ENCODE results near the gene SCNN1G. TPM values are rescaled to one million over a fixed set of nuclear protein-coding genes. Genes with fewer than 3 reads are reported as not detected.

The SCNN1G gene
- total RNA-seq, 1 donor = not detected

- Histone ChIP-seq H3K79me2 (ENCODE audit: insufficient read depth, low read length) (no peaks in the 10 kb centered on the region), H3K4me2 (ENCODE audit: insufficient read depth, low read length) (no peak overlapping the region), H3K36me3 (ENCODE audit: insufficient read depth, low read length) (no peaks in the 10 kb centered on the region), H3K9me3 (ENCODE audit: low read depth, low read length) (no peaks in the 10 kb centered on the region), H3K27me3 (ENCODE audit: insufficient read depth, low read length) (peaks cover 11% of the 10 kb centered on the region), H3K4me3 (ENCODE audit: insufficient read depth, low read length) (no peak overlapping the region), H3K27ac (ENCODE audit: low read depth, low read length) (no peak overlapping the region), H2AFZ (ENCODE audit: low read length) (no peak overlapping the region), H4K20me1 (ENCODE audit: insufficient read depth, low read length) (no peaks in the 10 kb centered on the region), H3K4me1 (ENCODE audit: insufficient read depth, low read length) (no peaks in the 10 kb centered on the region)
- TF ChIP-seq, protein P1, sequence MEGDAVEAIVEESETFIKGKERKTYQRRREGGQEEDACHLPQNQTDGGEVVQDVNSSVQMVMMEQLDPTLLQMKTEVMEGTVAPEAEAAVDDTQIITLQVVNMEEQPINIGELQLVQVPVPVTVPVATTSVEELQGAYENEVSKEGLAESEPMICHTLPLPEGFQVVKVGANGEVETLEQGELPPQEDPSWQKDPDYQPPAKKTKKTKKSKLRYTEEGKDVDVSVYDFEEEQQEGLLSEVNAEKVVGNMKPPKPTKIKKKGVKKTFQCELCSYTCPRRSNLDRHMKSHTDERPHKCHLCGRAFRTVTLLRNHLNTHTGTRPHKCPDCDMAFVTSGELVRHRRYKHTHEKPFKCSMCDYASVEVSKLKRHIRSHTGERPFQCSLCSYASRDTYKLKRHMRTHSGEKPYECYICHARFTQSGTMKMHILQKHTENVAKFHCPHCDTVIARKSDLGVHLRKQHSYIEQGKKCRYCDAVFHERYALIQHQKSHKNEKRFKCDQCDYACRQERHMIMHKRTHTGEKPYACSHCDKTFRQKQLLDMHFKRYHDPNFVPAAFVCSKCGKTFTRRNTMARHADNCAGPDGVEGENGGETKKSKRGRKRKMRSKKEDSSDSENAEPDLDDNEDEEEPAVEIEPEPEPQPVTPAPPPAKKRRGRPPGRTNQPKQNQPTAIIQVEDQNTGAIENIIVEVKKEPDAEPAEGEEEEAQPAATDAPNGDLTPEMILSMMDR (IDR thresholded peaks at IDR 0.05; ENCODE audit: extremely low read depth, low read depth, low read length) = no peak
- no peak for DNase-seq (ENCODE audit: insufficient read length, low spot score, missing footprints)
Observed at GRCh38 chr16:23206986-23207385, 24.4 kb downstream of the SCNN1G start.

DNA sequence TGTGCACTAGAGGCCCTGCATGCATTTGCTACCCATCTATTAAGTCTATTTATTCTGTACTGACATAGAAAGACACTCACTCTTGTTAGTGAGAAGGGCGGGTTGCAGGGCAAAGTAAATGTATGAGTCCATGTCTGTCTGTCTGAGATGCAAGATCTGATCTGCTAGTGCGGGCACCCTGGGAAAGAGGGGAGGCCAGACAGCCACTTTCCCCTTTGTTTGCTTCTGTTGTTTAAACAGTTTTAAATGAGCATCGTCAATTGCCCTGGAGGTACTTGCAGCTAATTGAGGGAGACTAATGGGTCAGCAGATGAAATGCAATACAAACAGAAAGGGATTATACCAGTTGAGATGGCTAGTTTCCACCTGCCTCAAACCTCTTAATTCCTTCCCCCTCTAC, 24.9 kb downstream of the SCNN1G start:
- H3K79me2 ChIP-seq (ENCODE audit: insufficient read depth, low read length) = no peaks in the 10 kb centered on the region
- TF ChIP-seq, protein P1 (IDR thresholded peaks at IDR 0.05; ENCODE audit: extremely low read depth, low read depth, low read length) = no peak
- no peaks in the 10 kb centered on the region for H3K4me1 ChIP-seq (ENCODE audit: insufficient read depth, low read length)
- H3K36me3 ChIP-seq (ENCODE audit: insufficient read depth, low read length) = no peaks in the 10 kb centered on the region
- no peaks in the 10 kb centered on the region for H4K20me1 ChIP-seq (ENCODE audit: insufficient read depth, low read length)
- no peak overlapping the region for H3K4me3 ChIP-seq (ENCODE audit: insufficient read depth, low read length)
- no peak for DNase-seq (ENCODE audit: insufficient read length, low spot score, missing footprints)
- no peaks in the 10 kb centered on the region for H3K9me3 ChIP-seq (ENCODE audit: low read depth, low read length)
- no peak overlapping the region for H3K27ac ChIP-seq (ENCODE audit: low read depth, low read length)
- peaks cover 11% of the 10 kb centered on the region for H3K27me3 ChIP-seq (ENCODE audit: insufficient read depth, low read length)
- no peak overlapping the region for H2AFZ ChIP-seq (ENCODE audit: low read length)
- no peak overlapping the region for H3K4me2 ChIP-seq (ENCODE audit: insufficient read depth, low read length)

- no peaks in the 10 kb centered on the region for H4K20me1 ChIP-seq (ENCODE audit: insufficient read depth, low read length)
- H2AFZ ChIP-seq (ENCODE audit: low read length) = no peak overlapping the region
- H3K9me3 ChIP-seq (ENCODE audit: low read depth, low read length) = no peaks in the 10 kb centered on the region
- no peaks in the 10 kb centered on the region for H3K36me3 ChIP-seq (ENCODE audit: insufficient read depth, low read length)
- no peaks in the 10 kb centered on the region for H3K79me2 ChIP-seq (ENCODE audit: insufficient read depth, low read length)
- H3K4me1 ChIP-seq (ENCODE audit: insufficient read depth, low read length) = no peaks in the 10 kb centered on the region
- H3K27me3 ChIP-seq (ENCODE audit: insufficient read depth, low read length) = peaks cover 11% of the 10 kb centered on the region
- no peak overlapping the region for H3K4me2 ChIP-seq (ENCODE audit: insufficient read depth, low read length)
- DNase-seq (ENCODE audit: insufficient read length, low spot score, missing footprints) = no peak
- no peak overlapping the region for H3K4me3 ChIP-seq (ENCODE audit: insufficient read depth, low read length)
- no peak overlapping the region for H3K27ac ChIP-seq (ENCODE audit: low read depth, low read length)
- TF ChIP-seq, protein P1 (IDR thresholded peaks at IDR 0.05; ENCODE audit: extremely low read depth, low read depth, low read length) = no peak
Observed at GRCh38 chr16:23209606-23210005, 27.1 kb downstream of the SCNN1G start.

DNA sequence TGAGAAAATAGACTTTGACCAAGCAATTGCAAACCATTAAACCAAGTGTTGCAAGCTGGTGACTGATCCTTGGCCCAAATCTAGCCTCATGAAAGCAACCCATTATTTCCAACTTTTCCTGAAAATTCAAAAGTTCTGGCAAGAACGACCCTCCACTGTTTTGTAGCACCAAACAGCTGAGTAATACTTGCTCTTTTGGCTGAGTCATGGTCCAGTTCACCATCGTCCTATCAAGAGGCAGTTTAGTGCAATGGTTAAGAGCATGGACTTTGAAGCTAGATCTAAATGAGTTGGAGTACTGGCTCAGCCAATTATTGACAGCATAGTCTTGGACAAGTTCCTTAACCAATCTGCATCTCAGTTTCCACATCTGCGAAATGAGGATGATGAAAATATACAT, 31.3 kb downstream of the SCNN1G start:
- no peaks in the 10 kb centered on the region for H4K20me1 ChIP-seq (ENCODE audit: insufficient read depth, low read length)
- no peaks in the 10 kb centered on the region for H3K9me3 ChIP-seq (ENCODE audit: low read depth, low read length)
- H3K79me2 ChIP-seq (ENCODE audit: insufficient read depth, low read length) = no peaks in the 10 kb centered on the region
- H3K36me3 ChIP-seq (ENCODE audit: insufficient read depth, low read length) = no peaks in the 10 kb centered on the region
- TF ChIP-seq, protein P1 (IDR thresholded peaks at IDR 0.05; ENCODE audit: extremely low read depth, low read depth, low read length) = no peak
- no peak overlapping the region for H2AFZ ChIP-seq (ENCODE audit: low read length)
- H3K4me3 ChIP-seq (ENCODE audit: insufficient read depth, low read length) = no peak overlapping the region
- no peaks in the 10 kb centered on the region for H3K4me1 ChIP-seq (ENCODE audit: insufficient read depth, low read length)
- DNase-seq (ENCODE audit: insufficient read length, low spot score, missing footprints) = no peak
- no peak overlapping the region for H3K27ac ChIP-seq (ENCODE audit: low read depth, low read length)
- no peaks in the 10 kb centered on the region for H3K27me3 ChIP-seq (ENCODE audit: insufficient read depth, low read length)
- no peak overlapping the region for H3K4me2 ChIP-seq (ENCODE audit: insufficient read depth, low read length)
